Measurements from ENCODE around the gene NSUN3.
A peak's percentile ranks its signal among the peaks of the same experiment; 100 is the strongest.
"Not testable (repeated sequence)": the region's sequence is repeated elsewhere in the genome, so short reads cannot be mapped to it uniquely, and the experiment has no call there.

The NSUN3 gene

GRCh38 chr3:94062513-94063404 is at the start of gene NSUN3, which contains the start of gene DHFR2:
Gene NSUN3, plus strand, starts transcription at chr3:94063061. Its CDS starts 66 bp downstream, at chr3:94063127.
Gene DHFR2, minus strand, starts transcription at chr3:94062916. Its CDS starts 1,405 bp downstream, at chr3:94061511.
- peak; percentile 73 for DNase-seq

- no peak for DNase-seq
Measured at GRCh38 chr3:94015025-94015424, 47.8 kb upstream of the NSUN3 start.

DNA sequence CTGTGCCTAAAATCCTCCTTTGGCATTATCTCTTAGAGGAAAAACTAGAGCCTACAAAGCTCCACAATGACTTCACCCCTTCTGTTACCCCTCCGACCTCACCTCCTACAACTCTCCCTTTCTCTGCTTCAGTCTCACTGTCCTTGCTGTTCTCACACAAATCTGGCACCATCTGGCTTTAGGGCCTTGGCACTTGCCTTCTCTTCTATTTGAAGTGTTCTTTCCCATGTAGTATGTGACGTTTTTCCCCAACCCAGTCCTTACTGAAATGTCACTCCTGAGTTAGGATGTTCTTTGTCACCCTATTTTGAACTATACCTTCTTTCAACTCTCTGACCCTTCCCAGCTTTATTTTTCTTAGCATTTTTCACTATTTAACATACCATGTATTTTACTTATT is 43.2 kb upstream of the NSUN3 start:
- no peak for DNase-seq

DNA sequence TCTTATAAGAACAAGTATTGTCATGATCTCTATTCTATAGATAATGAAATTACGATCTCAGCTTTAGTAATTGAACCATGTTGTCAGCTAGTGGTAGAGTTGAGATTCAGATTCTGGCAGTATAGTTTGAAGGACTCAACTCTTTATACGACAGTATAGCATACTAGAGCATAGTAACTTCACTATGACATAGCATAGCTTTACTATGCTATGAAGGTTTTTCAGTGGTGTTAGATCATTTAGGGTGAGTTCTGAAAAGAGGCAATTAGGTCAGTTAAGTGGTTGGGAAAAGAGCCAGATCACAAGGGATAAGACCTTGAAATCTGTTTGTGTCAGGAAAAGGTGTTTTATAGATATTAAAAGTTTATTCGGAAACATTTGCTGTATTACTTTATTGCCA is 42.6 kb upstream of the NSUN3 start:
- DNase-seq, result no peak

- no peak for DNase-seq
Measured at GRCh38 chr3:94024385-94024784, 38.5 kb upstream of the NSUN3 start.

GRCh38 chr3:94026623-94027022 is 36.2 kb upstream of the NSUN3 start:
- no peak for DNase-seq

DNA sequence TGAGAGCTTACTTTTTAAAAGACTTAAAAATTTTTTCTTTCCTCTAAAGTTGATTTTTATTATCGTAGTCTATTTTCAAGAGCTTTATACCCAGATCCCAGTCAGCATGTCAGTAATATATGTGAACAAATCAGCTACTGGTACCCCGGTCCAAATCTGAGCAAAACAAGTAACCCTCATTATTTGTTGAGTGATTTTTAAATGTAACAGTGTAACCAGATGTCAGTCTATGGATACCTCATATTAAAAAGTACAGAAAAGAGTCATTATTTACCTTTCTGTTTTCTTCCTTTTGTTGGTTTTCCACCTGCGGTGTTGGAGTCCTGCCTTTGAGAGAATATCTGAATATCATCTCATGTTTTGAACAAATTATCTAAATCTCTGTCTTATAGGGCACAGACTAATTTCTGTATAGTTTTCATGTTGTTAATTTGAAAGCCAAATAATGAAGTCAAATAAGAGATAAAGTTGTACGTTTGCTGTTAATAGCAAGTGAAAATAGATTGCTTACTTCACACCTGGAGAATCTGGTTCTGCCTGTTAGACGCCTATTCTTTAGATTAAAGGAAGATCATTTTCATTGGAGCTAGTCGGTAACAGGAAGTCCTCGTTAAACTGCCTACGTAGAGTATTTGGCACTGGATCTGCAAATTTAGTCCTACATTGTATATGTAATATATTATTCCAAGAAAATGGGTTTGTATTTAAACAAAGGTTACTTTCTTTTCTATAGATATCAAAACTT is 34.6 kb upstream of the NSUN3 start, which contains the start of gene STX19:
TSS of gene STX19 (minus strand) at position 505 of the 745 bp plus-strand sequence. CDS start 13,328 bp downstream, outside the sequence.
- DNase-seq, result no peak

- DNase-seq, result no peak
Measured at GRCh38 chr3:94036909-94037507, 25.9 kb upstream of the NSUN3 start.

GRCh38 chr3:94043285-94043684 is 19.6 kb upstream of the NSUN3 start:
- no peak for DNase-seq

DNA sequence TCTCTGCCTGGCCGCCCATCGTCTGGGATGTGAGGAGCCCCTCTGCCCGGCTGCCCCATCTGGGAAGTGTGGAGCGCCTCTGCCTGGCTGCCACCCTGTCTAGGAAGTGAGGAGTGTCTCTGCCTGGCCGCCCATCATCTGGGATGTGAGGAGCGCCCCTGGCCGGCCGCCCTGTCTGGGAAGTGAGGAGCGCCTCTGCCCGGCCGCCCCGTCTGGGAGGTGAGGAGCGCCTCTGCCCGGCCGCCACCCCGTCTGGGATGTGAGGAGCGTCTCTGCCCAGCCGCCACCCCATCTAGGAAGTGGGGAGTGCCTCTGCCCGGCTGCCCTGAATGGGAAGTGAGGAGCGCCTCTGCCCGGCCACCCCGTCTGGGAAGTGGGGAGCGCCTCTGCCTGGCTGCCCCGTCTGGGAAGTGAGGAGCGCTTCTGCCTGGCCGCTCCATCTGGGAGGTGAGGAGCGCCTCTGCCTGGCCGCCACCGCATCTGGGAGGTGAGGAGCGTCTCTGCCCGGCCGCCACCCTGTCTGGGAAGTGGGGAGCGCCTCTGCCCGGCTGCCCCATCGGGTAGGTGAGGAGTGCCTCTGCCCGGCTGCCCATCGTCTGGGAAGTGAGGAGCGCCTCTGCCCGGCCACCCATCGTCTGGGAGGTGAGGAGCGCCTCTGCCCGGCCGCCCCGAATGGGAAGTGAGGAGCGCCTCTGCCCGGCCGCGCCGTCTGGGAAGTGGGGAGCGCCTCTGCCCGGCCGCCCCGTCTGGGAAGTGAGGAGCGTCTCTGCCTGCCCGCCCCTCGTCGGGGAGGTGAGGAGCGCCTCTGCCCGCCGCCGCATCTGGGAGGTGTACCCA is 18.5 kb upstream of the NSUN3 start:
- not testable (repeated sequence) for DNase-seq

DNA sequence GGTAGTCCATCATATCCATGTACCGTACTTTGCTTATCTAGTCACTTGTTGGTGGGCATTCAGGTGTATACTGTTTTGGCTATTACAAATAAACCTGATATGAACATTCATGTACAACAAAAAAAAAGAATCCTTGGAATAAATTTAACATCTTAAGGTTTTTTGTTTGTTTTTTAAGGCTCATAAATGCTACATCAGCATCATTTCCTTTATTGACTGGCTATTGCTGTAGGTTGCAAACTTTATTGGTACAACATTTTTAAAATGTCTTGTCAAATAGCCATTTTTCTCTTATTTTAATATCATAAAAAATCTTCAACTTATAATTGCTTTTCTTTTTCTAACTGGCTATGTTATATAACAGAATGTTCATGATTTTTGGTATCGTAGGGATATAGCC is 16.3 kb upstream of the NSUN3 start:
- DNase-seq, result no peak

DNA sequence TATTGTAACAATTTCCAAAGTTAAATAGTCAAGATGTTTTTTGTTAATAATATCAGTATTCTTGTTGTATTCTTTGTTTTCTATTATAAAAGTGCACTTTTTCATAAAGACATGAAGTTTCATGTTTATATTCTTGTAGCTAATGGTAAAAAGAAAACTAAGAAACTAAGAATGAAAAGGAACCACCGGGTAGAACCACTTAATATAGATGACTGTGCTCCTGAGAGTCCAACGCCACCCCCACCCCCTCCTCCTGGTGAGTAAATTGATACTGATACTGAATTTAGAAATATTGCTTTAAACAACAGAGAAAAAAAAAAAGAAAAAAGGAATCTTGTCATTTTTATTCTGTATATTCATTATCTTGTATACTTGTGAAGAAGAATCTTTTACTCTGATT is 13.6 kb upstream of the NSUN3 start:
- no peak for DNase-seq

- no peak for DNase-seq
Measured at GRCh38 chr3:94050546-94050945, 12.3 kb upstream of the NSUN3 start.

DNA sequence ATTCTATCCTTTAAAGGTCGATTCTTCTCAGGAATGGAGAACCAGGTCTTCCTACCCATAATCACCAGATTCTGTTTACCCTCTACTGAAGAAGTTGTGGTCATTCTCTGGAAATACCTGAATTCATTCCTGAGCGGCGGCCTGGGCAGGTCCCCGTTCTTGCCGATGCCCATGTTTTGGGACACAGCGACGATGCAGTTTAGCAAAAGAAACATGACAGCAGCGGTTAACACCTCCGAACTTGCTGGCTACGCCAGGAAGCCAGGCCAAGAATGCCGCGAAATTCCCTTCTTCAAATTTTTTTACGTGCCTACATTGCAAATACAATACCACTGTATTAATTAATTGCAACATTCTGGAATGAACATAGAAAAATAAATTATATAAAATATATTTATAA is 1.6 kb upstream of the NSUN3 start:
- DNase-seq, result no peak

GRCh38 chr3:94063496-94064119 is 747 bp downstream of the NSUN3 start:
- no peak for DNase-seq

GRCh38 chr3:94064243-94064860 is 1.5 kb downstream of the NSUN3 start:
- DNase-seq, result no peak

DNA sequence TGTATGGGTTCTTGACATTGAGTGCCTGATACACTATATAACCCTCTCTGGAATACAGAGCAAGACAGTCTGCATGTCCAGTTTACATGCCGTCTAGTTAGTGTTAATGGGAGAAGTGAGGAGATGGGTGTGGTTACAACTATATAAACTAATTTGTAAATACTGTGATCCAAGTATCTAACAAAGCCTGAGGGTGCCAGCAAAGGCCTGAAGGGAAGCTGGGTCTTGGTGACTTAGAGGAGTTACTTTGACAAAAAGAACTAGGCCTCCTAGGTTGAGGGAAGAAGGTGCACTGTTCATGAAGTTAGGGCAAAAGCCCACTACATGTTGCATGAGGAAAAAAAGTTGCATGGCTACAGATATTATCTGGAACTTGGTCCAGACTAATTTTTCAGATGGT is 2.3 kb downstream of the NSUN3 start:
- no peak for DNase-seq

- DNase-seq, result no peak
Measured at GRCh38 chr3:94065819-94066480, 3.1 kb downstream of the NSUN3 start.

- DNase-seq, result no peak
Measured at GRCh38 chr3:94066506-94067500, 3.9 kb downstream of the NSUN3 start.

Data from stimulated activated CD4-positive, alpha-beta T cell treated with anti-CD3 and anti-CD28 coated beads, Interleukin-4, amount 100 ng/mL, for 1 hour (primary cell).